IMR-90 (cell line): ENCODE measurements around the gene GPLD1. TPM values are rescaled to one million over a fixed set of nuclear protein-coding genes. Genes with fewer than 3 reads are reported as not detected.

ENCODE experiments used
- ATAC-seq: fragments of 200-7000 bp; cut with Tn5 transposase; 2 replicates; pipeline ENCODE4 v1.9.1; 2020; ENCODE audit warnings: low read depth, mild to moderate bottlenecking, moderate library complexity
- BruUV-seq: library from RNA; stranded (reverse); fragments of 400-500 nt; replicated peaks from 2 replicates; lab custom pipeline; 2021; lab: Mats Ljungman, UMichigan
- CTCF ChIA-PET: fragments of 300-600 bp; formaldehyde crosslinking; extraction: SDS; loops from one replicate; lab custom pipeline; 2021; ENCODE audit warnings: antibody characterized with exemption; lab: Yijun Ruan, JAX
- POLR2A ChIA-PET: fragments of 300-600 bp; sonication (Branson Sonifier 250); formaldehyde crosslinking; loops from one replicate; lab custom pipeline; 2022; ENCODE audit warnings: antibody characterized with exemption; ENCODE audit not compliant: unreplicated experiment; lab: Charles Lee
- DNase-seq: peaks from one replicate; pipeline ENCODE4 v3.0.0; 2013
- H2AFZ ChIP-seq: replicated peaks from 2 replicates; pipeline ENCODE3; 2013; ENCODE audit warnings: low read length, mild to moderate bottlenecking; ENCODE audit not compliant: poor library complexity
- H2AK5ac ChIP-seq: 2 replicates; pipeline ENCODE4 v1.6.1; 2013; ENCODE audit warnings: low read depth, low read length, inconsistent platforms
- H2AK9ac ChIP-seq: replicated peaks from 2 replicates; pipeline ENCODE3; 2013; ENCODE audit warnings: mild to moderate bottlenecking, low read depth, low read length, moderate library complexity; ENCODE audit not compliant: poor library complexity
- H2BK120ac ChIP-seq: 2 replicates; pipeline ENCODE4 v1.6.1; 2013; ENCODE audit warnings: low read depth, low read length, inconsistent platforms
- H2BK15ac ChIP-seq: 3 replicates; pipeline ENCODE4 v1.6.1; 2013; ENCODE audit warnings: low read depth, low read length, inconsistent platforms
- H2BK20ac ChIP-seq: 2 replicates; pipeline ENCODE4 v1.6.1; 2013; ENCODE audit warnings: low read depth, mild to moderate bottlenecking, inconsistent platforms, low read length, moderate library complexity
- H2BK5ac ChIP-seq: 2 replicates; pipeline ENCODE4 v1.6.1; 2013; ENCODE audit warnings: mild to moderate bottlenecking, low read depth, low read length, inconsistent platforms; ENCODE audit not compliant: poor library complexity, severe bottlenecking
- H3K14ac ChIP-seq: replicated peaks from 2 replicates; pipeline ENCODE4 v1.6.1; 2013; ENCODE audit warnings: low read depth, low read length, inconsistent platforms
- H3K18ac ChIP-seq: 2 replicates; pipeline ENCODE4 v1.6.1; 2013; ENCODE audit warnings: low read depth, low read length, control low read depth
- H3K23ac ChIP-seq: 2 replicates; pipeline ENCODE4 v1.6.1; 2013; ENCODE audit warnings: low read depth, low read length, inconsistent platforms
- H3K27ac ChIP-seq: 2 replicates; pipeline ENCODE4 v1.5.1; 2013; ENCODE audit warnings: mild to moderate bottlenecking, control low read depth, low read length; ENCODE audit not compliant: insufficient read depth
- H3K27me3 ChIP-seq: 2 replicates; pipeline ENCODE4 v1.6.1; 2013; ENCODE audit warnings: low read length; ENCODE audit not compliant: control insufficient read depth, insufficient read depth
- H3K36me3 ChIP-seq: 2 replicates; pipeline ENCODE4 v1.6.1; 2013; ENCODE audit warnings: low read length, mixed read lengths; ENCODE audit not compliant: control insufficient read depth, insufficient read depth
- H3K4ac ChIP-seq: 2 replicates; pipeline ENCODE4 v1.6.1; 2013; ENCODE audit warnings: low read depth, low read length, inconsistent platforms
- H3K4me1 ChIP-seq: 2 replicates; pipeline ENCODE4 v1.6.1; 2013; ENCODE audit warnings: low read length, mixed read lengths; ENCODE audit not compliant: control insufficient read depth, insufficient read depth
- H3K4me2 ChIP-seq: 2 replicates; pipeline ENCODE4 v1.6.1; 2013; ENCODE audit warnings: low read depth, mild to moderate bottlenecking, control low read depth, low read length, moderate library complexity
- H3K4me3 ChIP-seq: 2 replicates; pipeline ENCODE4 v1.5.1; 2013; ENCODE audit warnings: low read depth, mild to moderate bottlenecking, control low read depth, low read length, moderate library complexity; ENCODE audit not compliant: insufficient read depth
- H3K56ac ChIP-seq: 2 replicates; pipeline ENCODE4 v1.6.1; 2013; ENCODE audit warnings: low read length, inconsistent platforms; ENCODE audit not compliant: insufficient read depth; ENCODE audit errors: extremely low read depth
- H3K79me1 ChIP-seq, 2 experiments: 2 replicates each; pipeline ENCODE4 v1.6.1; 2013; ENCODE audit warnings: low read length in 2 of 2, inconsistent platforms in 1 of 2, low read depth in 1 of 2
- H3K9ac ChIP-seq: 2 replicates; pipeline ENCODE4 v1.6.1; 2013; ENCODE audit warnings: low read depth, low read length, control low read depth
- H3K9me1 ChIP-seq: 2 replicates; pipeline ENCODE4 v1.6.1; 2013; ENCODE audit warnings: low read length, inconsistent platforms; ENCODE audit not compliant: insufficient read depth
- H3K9me3 ChIP-seq: 2 replicates; pipeline ENCODE4 v1.6.1; 2013; ENCODE audit warnings: low read length; ENCODE audit not compliant: control insufficient read depth, insufficient read depth
- H4K20me1 ChIP-seq: 2 replicates; pipeline ENCODE4 v1.6.1; 2013; ENCODE audit warnings: low read length, inconsistent platforms; ENCODE audit not compliant: insufficient read depth
- H4K5ac ChIP-seq: 2 replicates; pipeline ENCODE4 v1.6.1; 2013; ENCODE audit warnings: mild to moderate bottlenecking, low read depth, low read length, control low read depth
- H4K8ac ChIP-seq, 2 experiments: 2 replicates each; pipeline ENCODE4 v1.6.1; 2013; ENCODE audit warnings: low read depth in 2 of 2, low read length in 2 of 2, control low read depth in 1 of 2, inconsistent platforms in 1 of 2
- H4K91ac ChIP-seq: 2 replicates; pipeline ENCODE4 v1.6.1; 2013; ENCODE audit warnings: low read depth, low read length, inconsistent platforms; ENCODE audit not compliant: insufficient read depth
- CTCF ChIP-seq: conservative IDR thresholded peaks from 2 replicates; pipeline ENCODE4 v1.5.1; 2012; ENCODE audit warnings: mild to moderate bottlenecking, low read depth, low read length, improper control_type of control experiment
- FOS ChIP-seq: fragments of 150-350 bp; IDR thresholded peaks from 2 replicates; pipeline ENCODE4 v1.6.1; 2016; ENCODE audit warnings: low read depth, low read length
- MAFK ChIP-seq: IDR thresholded peaks from 2 replicates; pipeline ENCODE4 v1.6.1; 2012; ENCODE audit warnings: low read depth, low read length, improper control_type of control experiment
- POLR2A ChIP-seq: IDR thresholded peaks from 2 replicates; pipeline ENCODE4 v1.6.1; 2012; ENCODE audit warnings: mild to moderate bottlenecking, low read depth, low read length
- RAD21 ChIP-seq: IDR thresholded peaks from 2 replicates; pipeline ENCODE4 v1.6.1; 2012; ENCODE audit warnings: low read length, improper control_type of control experiment
- RCOR1 ChIP-seq: IDR thresholded peaks from 2 replicates; pipeline ENCODE4 v1.6.1; 2012; ENCODE audit warnings: mild to moderate bottlenecking, low read length, improper control_type of control experiment; ENCODE audit not compliant: insufficient replicate concordance
- SMC3 ChIP-seq: fragments of 150-350 bp; IDR thresholded peaks from 2 replicates; pipeline ENCODE4 v1.6.1; 2016; ENCODE audit warnings: low read depth, mild to moderate bottlenecking, antibody characterized with exemption, low read length, moderate library complexity
- USF2 ChIP-seq: fragments of 150-350 bp; IDR thresholded peaks from 2 replicates; pipeline ENCODE4 v1.6.1; 2017; ENCODE audit warnings: mild to moderate bottlenecking, antibody characterized with exemption, low read length, low read depth
- WGBS, 2 experiments: methylation state at CpG; one replicate each; pipeline versions ENCODE4 v1.1.5 to v1.1.7; 2013; ENCODE audit warnings: missing lambda C conversion rate in 2 of 2; ENCODE audit not compliant: insufficient read length in 1 of 2; ENCODE audit errors: extremely low coverage in 2 of 2; 5-methylcytosine and 5-hydroxymethylcytosine counted together
- dilution Hi-C: fragments of 300-500 bp; cut with HindIII; formaldehyde crosslinking; loops from one replicate; pipeline ENCODE4 v1.14.3; 2018; ENCODE audit warnings: low sequenced_read_pairs; ENCODE audit not compliant: unreplicated experiment
- in situ Hi-C: fragments of 300-500 bp; cut with MboI; formaldehyde crosslinking; loops from 3 replicates; pipeline ENCODE4 v1.14.3; 2019; ENCODE audit warnings: low sequenced_read_pairs, inconsistent platforms, mixed read lengths
- intact Hi-C: fragments of 100-400 bp; cut with micrococcal nuclease; formaldehyde crosslinking; loops from 2 replicates; pipeline ENCODE4 v1.10.0; 2022
- polyA plus RNA-seq, 3 experiments: library from polyadenylated mRNA; depleted of rRNA; stranded (reverse); fragments of >200 nt; gene quantifications; 2 replicates each; pipeline ENCODE4 v1.2.3, GENCODE V29; 2012; ENCODE audit warnings: low replicate concordance in 1 of 3
- total RNA-seq: library from RNA; depleted of rRNA; stranded (reverse); fragments of >200 nt; gene quantifications from 2 replicates; pipeline ENCODE4 v1.2.3, GENCODE V29; 2012

The GPLD1 gene
- total and polyA plus RNA-seq, 2 of the 4 experiments (the other 2 are of a cell fraction): 0.05 to 0.18 TPM

DNA sequence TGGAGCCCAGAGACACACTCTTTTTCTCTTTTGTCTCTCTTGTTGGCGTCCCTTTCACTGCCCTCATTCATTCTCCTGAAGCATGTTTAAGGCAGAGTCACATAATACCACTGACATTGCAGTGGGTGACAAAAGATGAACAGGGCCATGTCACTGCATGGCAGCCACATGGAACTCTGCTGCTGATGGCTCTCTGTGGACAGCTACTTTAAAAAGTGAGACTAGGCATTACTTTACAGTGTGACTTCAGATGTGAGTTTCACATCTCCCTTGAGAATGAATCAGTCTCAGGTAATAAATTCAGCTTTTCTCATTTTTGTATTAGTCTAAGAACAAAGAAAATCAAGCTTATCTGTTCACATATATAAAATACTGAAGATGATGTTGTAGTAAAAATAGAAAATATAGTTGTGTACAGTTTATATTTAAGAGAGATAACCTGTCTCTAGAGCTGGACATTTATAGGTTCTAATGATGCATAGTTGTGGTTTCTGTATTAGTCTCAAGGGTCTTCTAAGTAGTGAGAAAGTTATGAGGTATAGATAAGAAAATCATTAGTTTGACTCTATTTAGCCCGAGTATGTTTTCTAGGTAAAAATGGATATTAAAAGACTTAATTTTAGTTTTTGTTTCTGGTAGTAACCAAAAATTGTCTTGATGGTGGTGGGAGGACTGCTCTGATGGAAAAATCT, 80.5 kb downstream of the GPLD1 start:
- in situ Hi-C loops: no loop called here
- no peak overlapping the region for H2AK5ac ChIP-seq
- WGBS, 2 experiments: no CpG with 5 or more reads among the region's 2 CpGs

More for the DNA sequence above, 80.5 kb downstream of the GPLD1 start:
- ChIA-PET CTCF (no interaction called here), POLR2A (no interaction called here)
- Histone ChIP-seq H4K5ac (no peak overlapping the region), H2BK20ac (no peak overlapping the region), H3K18ac (no peak overlapping the region), H2BK5ac (no peak overlapping the region), H3K9ac (no peak overlapping the region), H2BK15ac (no peak overlapping the region), H4K8ac (no peak overlapping the region), H3K4me2 (no peak overlapping the region), H4K20me1 (no peaks in the 10 kb centered on the region; the same call in 1 of the 2 replicates), H3K4me1 (no peaks in the 10 kb centered on the region; the same call in 1 of the 2 replicates), H3K27me3 (no peaks in the 10 kb centered on the region), H2BK120ac (no peak overlapping the region), H3K4me3 (no peak overlapping the region), H2AFZ (no peak overlapping the region), H3K9me3 (no peaks in the 10 kb centered on the region), H3K56ac (no peak overlapping the region), H3K79me1 (peaks cover 9 to 10% of the 10 kb centered on the region in 2 experiments), H3K36me3 (peaks cover 24% of the 10 kb centered on the region), H3K14ac (no peak overlapping the region), H3K23ac (no peak overlapping the region), H3K27ac (no peak overlapping the region), H4K91ac (no peak overlapping the region), H3K4ac (no peak overlapping the region), H3K9me1 (no peaks in the 10 kb centered on the region), H2AK9ac (no peak overlapping the region)
- no TSS peak for BruUV-seq
- dilution Hi-C loops (no loop called here), intact Hi-C loops (no loop called here)
- DNase-seq (no peak), ATAC-seq (no peak)
- no peak for TF ChIP-seq MAFK
- no peak for TF ChIP-seq CTCF
- no peak for TF ChIP-seq POLR2A
- no peak for TF ChIP-seq RAD21
- no peak for TF ChIP-seq SMC3
- no peak for TF ChIP-seq USF2
- TF ChIP-seq FOS: no peak
- TF ChIP-seq RCOR1: no peak
